CD4-positive, alpha-beta T cell treated with Interleukin-17A for 1 hour (primary cell): ENCODE data around the gene ZNF888.
"Not testable (repeated sequence)": the region's sequence is repeated elsewhere in the genome, so short reads cannot be mapped to it uniquely, and the experiment has no call there.

ENCODE experiments used
- DNase-seq: peaks from one replicate; pipeline ENCODE4 v3.0.0-alpha.2; 2020

Gene ZNF888

DNA sequence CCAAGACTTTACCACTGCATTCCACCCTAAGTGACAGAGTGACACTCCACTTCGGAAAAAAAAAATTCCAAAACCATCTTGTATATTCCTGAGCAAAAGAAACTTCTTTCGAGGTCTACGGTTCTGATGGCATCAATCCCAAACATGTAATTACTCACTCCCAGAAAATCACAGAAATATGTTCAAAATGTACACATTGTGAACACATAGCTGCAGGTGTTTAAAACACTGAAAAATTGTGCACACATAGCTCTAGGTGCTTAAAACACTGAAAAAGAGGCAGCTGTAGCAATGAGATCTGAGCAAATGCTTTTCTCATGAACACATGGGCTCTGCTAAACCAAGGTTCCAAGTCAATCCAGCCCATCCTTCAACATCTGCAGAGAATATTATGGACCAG is 51.8 kb downstream of the ZNF888 start:
- no peak for DNase-seq

DNA sequence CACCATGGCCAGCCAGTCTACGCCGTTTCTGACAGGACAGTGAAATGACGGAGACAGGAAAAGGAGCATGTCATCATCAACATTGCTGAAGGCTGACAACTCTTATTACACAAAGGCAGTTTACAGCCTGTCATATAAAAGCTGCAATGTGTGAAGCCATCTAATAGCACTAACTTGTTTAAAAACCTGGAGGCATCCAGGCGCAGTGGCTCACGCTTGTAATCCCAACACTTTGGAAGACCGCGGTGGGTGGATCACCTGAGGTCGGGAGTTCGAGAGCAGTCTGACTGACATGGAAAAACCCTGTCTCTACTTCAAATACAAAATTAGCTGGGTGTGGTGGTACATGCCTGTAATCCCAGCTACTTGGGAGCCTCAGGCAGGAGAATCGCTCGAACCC is 55.2 kb downstream of the ZNF888 start:
- not testable (repeated sequence) for DNase-seq

DNA sequence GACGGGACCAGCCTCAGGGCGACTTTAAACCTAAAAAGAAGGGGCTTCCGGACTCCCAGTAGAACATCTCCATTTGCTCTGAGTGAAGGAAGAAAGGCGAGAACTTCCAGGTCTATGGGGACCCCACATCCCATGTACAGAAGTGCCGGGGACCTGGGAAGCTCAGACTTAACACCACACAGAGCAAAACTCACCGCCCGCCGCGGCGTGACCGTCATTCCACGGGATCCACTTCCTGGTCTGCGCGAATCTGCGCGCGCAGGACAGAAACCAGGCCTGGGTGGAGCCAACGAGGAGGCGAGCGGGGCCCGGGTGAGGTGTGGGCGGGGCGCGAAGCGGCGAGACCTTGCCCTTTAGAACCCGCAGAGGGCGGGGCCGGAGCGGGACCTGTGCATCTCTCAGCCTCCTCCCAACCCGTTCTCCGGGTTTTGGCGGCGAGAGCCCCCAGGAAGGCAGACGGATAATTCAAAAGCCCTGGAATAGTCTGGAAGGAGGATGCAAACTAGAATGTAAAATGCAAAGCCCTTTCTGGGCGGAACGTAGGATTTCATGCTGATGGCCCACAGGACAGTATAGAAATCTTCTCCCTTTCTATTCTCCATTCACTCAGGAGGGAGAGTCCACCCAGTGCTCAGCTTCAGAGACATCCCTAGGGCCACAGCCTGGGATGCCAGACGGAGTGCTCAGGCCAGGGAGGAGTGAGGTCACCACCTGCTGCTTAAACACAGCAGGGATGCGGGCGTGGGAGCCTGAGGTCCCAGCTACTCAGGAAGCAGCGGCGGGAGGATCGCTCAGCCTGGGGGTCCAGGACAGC is 65.6 kb downstream of the ZNF888 start, which contains the start of gene ZNF468:
Gene ZNF468 (minus strand): TSS at position 242 of the 814 bp plus-strand sequence. CDS start 3,347 bp downstream, outside the sequence.
- peak; percentile 79 for DNase-seq

DNA sequence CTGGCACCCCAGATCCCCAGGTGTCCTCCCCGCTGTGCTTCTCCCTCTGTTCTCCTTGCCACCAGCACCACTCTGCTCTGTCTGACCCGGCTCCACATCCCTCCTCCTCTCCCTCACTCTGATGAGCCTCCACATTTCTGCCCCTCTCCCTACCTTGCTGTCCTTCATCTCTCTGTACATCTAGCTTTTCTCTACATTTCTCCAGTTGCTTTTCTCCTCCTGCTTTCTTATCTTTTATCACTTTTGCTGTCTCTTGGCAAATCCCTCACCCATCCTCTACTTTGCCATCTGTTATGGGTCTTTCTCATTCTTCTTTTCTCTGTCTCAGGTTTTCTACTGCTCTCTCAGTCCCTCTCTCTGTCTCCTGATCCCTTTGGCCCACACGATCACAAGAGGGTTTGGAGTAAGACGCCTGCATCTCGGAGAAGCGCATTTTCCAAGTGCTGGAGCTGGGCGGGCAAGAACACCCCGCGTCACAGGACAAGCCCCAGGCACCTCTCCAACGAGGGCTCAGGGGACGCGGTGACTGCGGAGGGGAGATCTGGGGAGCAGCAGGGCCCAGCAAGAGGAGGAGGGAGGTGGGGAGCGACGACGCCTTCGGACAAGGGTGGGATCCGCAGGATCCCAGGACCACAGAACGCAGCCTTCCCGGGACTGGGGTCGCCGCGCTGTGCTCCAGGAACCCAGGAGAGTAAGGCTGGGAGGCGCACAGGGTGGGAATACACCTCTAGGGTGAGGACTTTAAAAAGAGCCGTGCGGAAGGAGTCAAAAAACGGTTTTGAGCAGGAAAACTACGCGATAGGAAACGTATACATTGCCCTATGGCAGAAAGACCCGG is 66.5 kb downstream of the ZNF888 start:
- DNase-seq, result not testable (repeated sequence)
